HG02840 (cell line): ENCODE data around the gene PPIF.

Source experiments
- ATAC-seq: cut with Tn5 transposase; IDR thresholded peaks from one replicate; pipeline ENCODE4 v1.9.1; 2021; ENCODE audit warnings: mild to moderate bottlenecking, moderate library complexity, moderate number of reproducible peaks; ENCODE audit not compliant: unreplicated experiment, low FRiP score

The PPIF gene

GRCh38 chr10:79361726-79362397, 14.6 kb downstream of the PPIF start:
- no peak for ATAC-seq

GRCh38 chr10:79367426-79368189, 20.3 kb downstream of the PPIF start:
- ATAC-seq: no peak

- ATAC-seq: no peak
Observed at GRCh38 chr10:79372871-79373270, 25.6 kb downstream of the PPIF start.

GRCh38 chr10:79374312-79375191, 27.3 kb downstream of the PPIF start:
- ATAC-seq: peak; percentile 67

- no peak for ATAC-seq
Observed at GRCh38 chr10:79375321-79376077, 28.2 kb downstream of the PPIF start.

- ATAC-seq: no peak
Observed at GRCh38 chr10:79376078-79376628, 28.9 kb downstream of the PPIF start.

- ATAC-seq: no peak
Observed at GRCh38 chr10:79376751-79377556, 29.7 kb downstream of the PPIF start.

GRCh38 chr10:79377557-79378382, 30.5 kb downstream of the PPIF start:
- ATAC-seq: no peak

- no peak for ATAC-seq
Observed at GRCh38 chr10:79378383-79378646, 31.0 kb downstream of the PPIF start.

GRCh38 chr10:79378647-79379511, 31.6 kb downstream of the PPIF start:
- ATAC-seq: no peak

- no peak for ATAC-seq
Observed at GRCh38 chr10:79379512-79380124, 32.3 kb downstream of the PPIF start.

- no peak for ATAC-seq
Observed at GRCh38 chr10:79380125-79380945, 33.1 kb downstream of the PPIF start.

GRCh38 chr10:79380946-79381721, 33.9 kb downstream of the PPIF start:
- ATAC-seq: no peak

GRCh38 chr10:79381804-79382221, 34.5 kb downstream of the PPIF start:
- ATAC-seq: no peak

- no peak for ATAC-seq
Observed at GRCh38 chr10:79382491-79382941, 35.2 kb downstream of the PPIF start.
